H1 (cell line): ENCODE results near the gene EIF2A. TPM values are rescaled to one million over a fixed set of nuclear protein-coding genes. Genes with fewer than 3 reads are reported as not detected.

Source experiments
- EGR1 ChIP-seq: IDR thresholded peaks from 2 replicates; pipeline ENCODE4 v1.6.1; 2011; ENCODE audit warnings: low read depth, low read length, borderline replicate concordance
- POU5F1 ChIP-seq: IDR thresholded peaks from 2 replicates; pipeline ENCODE4 v1.6.1; 2011; ENCODE audit warnings: low read depth, mild to moderate bottlenecking, low read length, moderate library complexity
- RBBP5 ChIP-seq: IDR thresholded peaks from 2 replicates; pipeline ENCODE4 v1.7.1; 2012; ENCODE audit warnings: low read depth, mild to moderate bottlenecking, inconsistent platforms, low read length, moderate library complexity, borderline replicate concordance
- SIN3A ChIP-seq, 2 experiments: IDR thresholded peaks in 1 of 2; conservative IDR thresholded peaks in 1 of 2; 2 replicates each; pipeline ENCODE4 v1.6.1; 2011 to 2012; ENCODE audit warnings: low read length in 2 of 2, improper control_type of control experiment in 1 of 2, low read depth in 1 of 2, mild to moderate bottlenecking in 1 of 2
- polyA plus RNA-seq, 7 experiments: library from polyadenylated mRNA; depleted of rRNA in 3 of 7; stranded (reverse) in 5 of 7; unstranded in 2 of 7; fragments of >200 nt in 5 of 7; fragments of 200-250 nt in 2 of 7; gene quantifications; 1 replicate in 5 of 7; 2 replicates in 1 of 7; 4 replicates in 1 of 7; pipeline versions ENCODE4 v1.2.1 to v1.2.3, GENCODE V29; 2011 to 2013; ENCODE audit warnings: missing spikeins in 2 of 7, mixed read lengths in 2 of 7
- total RNA-seq: library from RNA; stranded (reverse); fragmentation: NEBNext Ultra II Directional; extraction: Animal tissue kit (Norgen Biotek cat#: 25700); gene quantifications from 2 replicates; pipeline ENCODE4 v1.2.1, GENCODE V29; 2021

EIF2A gene
- total and polyA plus RNA-seq, 2 of the 8 experiments (the other 6 are each of a cell fraction or from before 2014, with no cell fraction given) = 59.3 to 91.6 TPM

DNA sequence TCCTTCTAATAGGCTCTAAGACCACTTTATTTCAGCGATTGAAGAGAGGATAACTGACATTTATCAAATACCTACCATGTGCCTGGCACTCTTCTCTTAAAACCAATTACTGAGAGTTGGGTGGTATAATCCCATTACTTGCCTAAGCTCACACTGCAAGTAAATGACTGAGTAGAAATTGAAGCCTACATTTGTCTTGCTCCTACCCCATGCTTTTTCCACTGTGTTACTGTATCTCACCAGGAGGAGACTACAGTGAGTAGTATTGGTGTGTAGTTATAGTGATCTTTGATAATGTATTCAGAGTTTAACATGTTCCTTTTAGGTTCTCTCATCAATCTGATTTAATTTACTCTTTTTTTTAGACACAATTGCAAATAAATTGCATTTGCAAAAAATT, 20.7 kb downstream of the EIF2A start (continued):
- TF ChIP-seq SIN3A (conservative IDR thresholded peaks at IDR 0.05 in 1 of 2, IDR thresholded peaks at IDR 0.05 in 1 of 2; ENCODE audit: low read depth in 1 of 2, low read length in 2 of 2) (no peak), POU5F1 (no peak), EGR1 (no peak), RBBP5 (no peak)
